Measurements from ENCODE around the gene PTGS1.
"Not testable (repeated sequence)": the region's sequence is repeated elsewhere in the genome, so short reads cannot be mapped to it uniquely, and the experiment has no call there.

Gene PTGS1

GRCh38 chr9:122406070-122406890 lies 35.5 kb downstream of the PTGS1 start:
- Histone ChIP-seq H3K27ac (ENCODE audit: low read depth in 2 of 2, low read length in 2 of 2) (no peak overlapping the region), H3K9me3 (ENCODE audit: control insufficient read depth in 2 of 2, low read length in 2 of 2) (no peaks in the 10 kb centered on the region), H3K9ac (ENCODE audit: low read depth in 1 of 2, low read length in 2 of 2) (no peak overlapping the region), H3K36me3 (ENCODE audit: control insufficient read depth in 2 of 2, insufficient read depth in 2 of 2, low read length in 2 of 2) (no peaks in the 10 kb centered on the region), H3K27me3 (ENCODE audit: control insufficient read depth in 2 of 2, insufficient read depth in 2 of 2, low read length in 2 of 2) (no peaks in the 10 kb centered on the region), H3K4me3 (ENCODE audit: low read length in 2 of 2) (no peak overlapping the region), H3K4me1 (ENCODE audit: control insufficient read depth in 2 of 2, insufficient read depth in 2 of 2, low read length in 2 of 2) (no peaks in the 10 kb centered on the region)

- H3K9ac ChIP-seq (ENCODE audit: low read depth in 1 of 2, low read length in 2 of 2); H3K4me3 ChIP-seq (ENCODE audit: low read length in 2 of 2); H3K9me3 ChIP-seq (ENCODE audit: control insufficient read depth in 2 of 2, low read length in 2 of 2); H3K27ac ChIP-seq (ENCODE audit: low read depth in 2 of 2, low read length in 2 of 2); H3K36me3 ChIP-seq (ENCODE audit: control insufficient read depth in 2 of 2, insufficient read depth in 2 of 2, low read length in 2 of 2); H3K4me1 ChIP-seq (ENCODE audit: control insufficient read depth in 2 of 2, insufficient read depth in 2 of 2, low read length in 2 of 2); H3K27me3 ChIP-seq (ENCODE audit: control insufficient read depth in 2 of 2, insufficient read depth in 2 of 2, low read length in 2 of 2): not testable (repeated sequence)
Observed at GRCh38 chr9:122414108-122414507, 43.3 kb downstream of the PTGS1 start.

DNA sequence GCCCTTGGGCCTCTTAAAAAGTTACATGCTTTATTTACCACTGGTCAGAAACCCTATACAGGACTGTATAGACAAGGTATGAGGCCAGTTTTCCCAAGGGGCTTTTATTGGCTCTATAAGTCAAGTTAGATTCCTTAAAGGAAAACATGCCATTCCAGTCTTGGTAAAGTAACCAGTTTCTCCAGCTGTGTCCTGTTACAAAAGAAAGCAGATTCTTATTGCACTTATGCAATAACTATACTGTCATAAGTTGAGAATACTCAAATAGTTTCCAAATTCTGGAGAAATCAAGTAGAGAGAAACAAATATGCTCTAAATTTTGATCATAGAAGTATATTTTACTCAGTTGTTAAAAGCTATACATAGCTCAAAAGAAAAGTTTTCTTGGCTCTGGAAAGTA lies 47.2 kb downstream of the PTGS1 start:
- H3K4me1 ChIP-seq (ENCODE audit: control insufficient read depth in 2 of 2, insufficient read depth in 2 of 2, low read length in 2 of 2): no peaks in the 10 kb centered on the region
- no peaks in the 10 kb centered on the region for H3K27me3 ChIP-seq (ENCODE audit: control insufficient read depth in 2 of 2, insufficient read depth in 2 of 2, low read length in 2 of 2)
- no peak overlapping the region for H3K27ac ChIP-seq (ENCODE audit: low read depth in 2 of 2, low read length in 2 of 2)

DNA sequence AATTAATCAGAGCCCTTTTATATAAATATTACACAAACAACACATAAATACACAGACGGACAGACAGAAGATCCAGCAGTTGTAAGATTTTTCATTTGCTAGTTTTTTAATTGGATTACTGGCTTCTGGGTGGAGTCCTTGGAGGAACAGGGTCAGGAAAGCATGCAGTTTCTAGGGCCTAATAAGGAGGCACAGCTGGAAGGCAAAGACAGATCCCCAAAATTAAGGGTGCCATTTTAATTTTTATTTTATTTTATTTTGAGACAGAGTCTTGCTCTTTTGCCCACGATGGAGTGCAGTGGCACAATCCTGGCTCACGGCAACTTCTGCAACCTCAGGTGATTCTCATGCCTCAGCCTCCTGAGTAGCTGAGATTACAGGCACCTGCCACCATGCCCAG lies 49.5 kb downstream of the PTGS1 start:
- no peaks in the 10 kb centered on the region for H3K9me3 ChIP-seq (ENCODE audit: control insufficient read depth in 2 of 2, low read length in 2 of 2)
- no peak overlapping the region for H3K4me3 ChIP-seq (ENCODE audit: low read length in 2 of 2)
- no peaks in the 10 kb centered on the region for H3K4me1 ChIP-seq (ENCODE audit: control insufficient read depth in 2 of 2, insufficient read depth in 2 of 2, low read length in 2 of 2)
- no peak overlapping the region for H3K9ac ChIP-seq (ENCODE audit: low read depth in 1 of 2, low read length in 2 of 2)
- no peaks in the 10 kb centered on the region for H3K36me3 ChIP-seq (ENCODE audit: control insufficient read depth in 2 of 2, insufficient read depth in 2 of 2, low read length in 2 of 2)
- H3K27ac ChIP-seq (ENCODE audit: low read depth in 2 of 2, low read length in 2 of 2): no peak overlapping the region
- no peaks in the 10 kb centered on the region for H3K27me3 ChIP-seq (ENCODE audit: control insufficient read depth in 2 of 2, insufficient read depth in 2 of 2, low read length in 2 of 2)

More for the DNA sequence above, 47.2 kb downstream of the PTGS1 start:
- H3K9me3 ChIP-seq (ENCODE audit: control insufficient read depth in 2 of 2, low read length in 2 of 2): no peaks in the 10 kb centered on the region
- H3K36me3 ChIP-seq (ENCODE audit: control insufficient read depth in 2 of 2, insufficient read depth in 2 of 2, low read length in 2 of 2): no peaks in the 10 kb centered on the region
- no peak overlapping the region for H3K4me3 ChIP-seq (ENCODE audit: low read length in 2 of 2)
- no peak overlapping the region for H3K9ac ChIP-seq (ENCODE audit: low read depth in 1 of 2, low read length in 2 of 2)

DNA sequence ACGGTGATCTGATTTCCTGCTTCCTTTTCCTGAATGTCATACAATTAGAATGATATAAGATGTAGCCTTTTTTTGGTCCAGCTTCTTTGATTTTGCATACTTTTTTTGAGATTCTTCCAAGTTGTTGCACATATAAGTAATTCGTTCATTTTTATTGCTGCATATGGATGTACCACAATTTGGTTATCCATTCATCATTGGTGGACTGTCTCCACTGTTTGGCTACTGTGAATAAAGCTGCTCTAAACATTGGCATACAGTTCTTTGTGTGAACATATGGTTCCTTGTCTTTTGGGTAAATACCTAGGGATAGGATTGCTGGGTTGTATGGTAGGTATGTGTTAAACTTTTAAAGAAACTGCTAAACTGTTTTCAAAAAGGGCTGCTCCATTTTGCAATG lies 54.3 kb downstream of the PTGS1 start:
- no peaks in the 10 kb centered on the region for H3K27me3 ChIP-seq (ENCODE audit: control insufficient read depth in 2 of 2, insufficient read depth in 2 of 2, low read length in 2 of 2)
- H3K36me3 ChIP-seq (ENCODE audit: control insufficient read depth in 2 of 2, insufficient read depth in 2 of 2, low read length in 2 of 2): no peaks in the 10 kb centered on the region
- no peaks in the 10 kb centered on the region for H3K9me3 ChIP-seq (ENCODE audit: control insufficient read depth in 2 of 2, low read length in 2 of 2)
- H3K4me3 ChIP-seq (ENCODE audit: low read length in 2 of 2): no peak overlapping the region
- H3K27ac ChIP-seq (ENCODE audit: low read depth in 2 of 2, low read length in 2 of 2): no peak overlapping the region
- no peak overlapping the region for H3K9ac ChIP-seq (ENCODE audit: low read depth in 1 of 2, low read length in 2 of 2)
- H3K4me1 ChIP-seq (ENCODE audit: control insufficient read depth in 2 of 2, insufficient read depth in 2 of 2, low read length in 2 of 2): no peaks in the 10 kb centered on the region

- H3K36me3 ChIP-seq (ENCODE audit: control insufficient read depth in 2 of 2, insufficient read depth in 2 of 2, low read length in 2 of 2): no peaks in the 10 kb centered on the region
- no peak overlapping the region for H3K27ac ChIP-seq (ENCODE audit: low read depth in 2 of 2, low read length in 2 of 2)
- no peak overlapping the region for H3K4me3 ChIP-seq (ENCODE audit: low read length in 2 of 2)
- H3K9ac ChIP-seq (ENCODE audit: low read depth in 1 of 2, low read length in 2 of 2): no peak overlapping the region
- H3K9me3 ChIP-seq (ENCODE audit: control insufficient read depth in 2 of 2, low read length in 2 of 2): no peaks in the 10 kb centered on the region
- no peaks in the 10 kb centered on the region for H3K27me3 ChIP-seq (ENCODE audit: control insufficient read depth in 2 of 2, insufficient read depth in 2 of 2, low read length in 2 of 2)
- H3K4me1 ChIP-seq (ENCODE audit: control insufficient read depth in 2 of 2, insufficient read depth in 2 of 2, low read length in 2 of 2): no peaks in the 10 kb centered on the region
Observed at GRCh38 chr9:122426723-122427122, 55.9 kb downstream of the PTGS1 start.

GRCh38 chr9:122442568-122442967 lies 71.7 kb downstream of the PTGS1 start:
- Histone ChIP-seq H3K27ac (ENCODE audit: low read depth in 2 of 2, low read length in 2 of 2) (no peak overlapping the region), H3K9ac (ENCODE audit: low read depth in 1 of 2, low read length in 2 of 2) (no peak overlapping the region), H3K9me3 (ENCODE audit: control insufficient read depth in 2 of 2, low read length in 2 of 2) (no peaks in the 10 kb centered on the region), H3K27me3 (ENCODE audit: control insufficient read depth in 2 of 2, insufficient read depth in 2 of 2, low read length in 2 of 2) (no peaks in the 10 kb centered on the region), H3K4me3 (ENCODE audit: low read length in 2 of 2) (no peak overlapping the region), H3K36me3 (ENCODE audit: control insufficient read depth in 2 of 2, insufficient read depth in 2 of 2, low read length in 2 of 2) (no peaks in the 10 kb centered on the region), H3K4me1 (ENCODE audit: control insufficient read depth in 2 of 2, insufficient read depth in 2 of 2, low read length in 2 of 2) (no peaks in the 10 kb centered on the region)

- no peak overlapping the region for H3K4me3 ChIP-seq (ENCODE audit: low read length in 2 of 2)
- no peak overlapping the region for H3K27ac ChIP-seq (ENCODE audit: low read depth in 2 of 2, low read length in 2 of 2)
- H3K4me1 ChIP-seq (ENCODE audit: control insufficient read depth in 2 of 2, insufficient read depth in 2 of 2, low read length in 2 of 2): no peaks in the 10 kb centered on the region
- H3K36me3 ChIP-seq (ENCODE audit: control insufficient read depth in 2 of 2, insufficient read depth in 2 of 2, low read length in 2 of 2): no peaks in the 10 kb centered on the region
- H3K9me3 ChIP-seq (ENCODE audit: control insufficient read depth in 2 of 2, low read length in 2 of 2): no peaks in the 10 kb centered on the region
- no peak overlapping the region for H3K9ac ChIP-seq (ENCODE audit: low read depth in 1 of 2, low read length in 2 of 2)
- H3K27me3 ChIP-seq (ENCODE audit: control insufficient read depth in 2 of 2, insufficient read depth in 2 of 2, low read length in 2 of 2): no peaks in the 10 kb centered on the region
Observed at GRCh38 chr9:122444041-122444733, 73.4 kb downstream of the PTGS1 start.
